NCI-H526 treated with DMSO at 0.1 percent for 48 hours (cell line): ENCODE measurements around the gene MYO5B.
"Not testable (repeated sequence)": the region's sequence is repeated elsewhere in the genome, so short reads cannot be mapped to it uniquely, and the experiment has no call there.

Experiments
- DNase-seq: peaks from one replicate; lab custom pipeline; 2025; lab: John Stamatoyannopoulos, UW

The MYO5B gene

GRCh38 chr18:50099725-50100407 lies 95.1 kb downstream of the MYO5B start:
- no peak for DNase-seq

GRCh38 chr18:50097702-50098101 lies 97.2 kb downstream of the MYO5B start:
- no peak for DNase-seq

- DNase-seq: no peak
These were observed 98.0 kb downstream of the MYO5B start for GRCh38 chr18:50096766-50097435.

GRCh38 chr18:50094786-50095185 lies 100.2 kb downstream of the MYO5B start:
- DNase-seq: not testable (repeated sequence)

- DNase-seq: no peak
These were observed 100.7 kb downstream of the MYO5B start for GRCh38 chr18:50094221-50094773.

GRCh38 chr18:50093366-50094064 lies 101.4 kb downstream of the MYO5B start:
- no peak for DNase-seq

- DNase-seq: no peak
These were observed 102.6 kb downstream of the MYO5B start for GRCh38 chr18:50092245-50092805.

GRCh38 chr18:50091509-50092244 lies 103.3 kb downstream of the MYO5B start:
- DNase-seq: no peak

GRCh38 chr18:50090370-50091312 lies 104.3 kb downstream of the MYO5B start:
- no peak for DNase-seq

GRCh38 chr18:50089702-50090101 lies 105.2 kb downstream of the MYO5B start:
- DNase-seq: no peak

- DNase-seq: no peak
These were observed 111.2 kb downstream of the MYO5B start for GRCh38 chr18:50083708-50084107.

- no peak for DNase-seq
These were observed 113.9 kb downstream of the MYO5B start for GRCh38 chr18:50080932-50081560.

GRCh38 chr18:50080316-50080715 lies 114.6 kb downstream of the MYO5B start:
- DNase-seq: no peak

- DNase-seq: no peak
These were observed 115.2 kb downstream of the MYO5B start for GRCh38 chr18:50079571-50080295.

GRCh38 chr18:50076277-50076676 lies 118.7 kb downstream of the MYO5B start:
- DNase-seq: no peak

GRCh38 chr18:50075772-50076171 lies 119.2 kb downstream of the MYO5B start:
- DNase-seq: no peak

- DNase-seq: no peak
These were observed 120.5 kb downstream of the MYO5B start for GRCh38 chr18:50074404-50074803.

GRCh38 chr18:50073319-50073718 lies 121.6 kb downstream of the MYO5B start:
- no peak for DNase-seq

- DNase-seq: no peak
These were observed 122.8 kb downstream of the MYO5B start for GRCh38 chr18:50072146-50072545.
